Measurements from ENCODE around the gene COL6A2.
"Not testable (repeated sequence)": the region's sequence is repeated elsewhere in the genome, so short reads cannot be mapped to it uniquely, and the experiment has no call there.

The COL6A2 gene

DNA sequence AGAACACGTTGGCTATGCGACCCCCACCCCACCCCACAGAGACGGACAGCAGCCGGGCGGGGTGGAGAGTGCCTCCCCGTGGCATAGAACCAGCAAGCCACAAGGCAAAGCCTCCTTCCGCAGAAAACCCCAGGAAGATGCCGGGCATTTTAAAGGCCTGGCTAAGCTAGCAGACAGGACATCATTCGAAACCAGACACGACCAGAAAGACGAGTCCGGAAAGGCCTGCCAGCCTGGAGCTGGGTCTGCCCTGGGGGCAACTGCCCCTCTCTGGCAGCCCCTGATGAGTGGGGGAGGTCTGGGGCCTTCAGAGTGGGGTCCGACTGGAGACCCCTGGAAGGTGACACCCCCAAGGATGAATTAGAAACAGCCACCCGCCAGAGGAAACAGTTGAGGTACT is 48.9 kb downstream of the COL6A2 start:
- Histone ChIP-seq H3K14ac (ENCODE audit: low read length) (no peak overlapping the region), H3K4me2 (ENCODE audit: low read length) (peak overlapping the region; percentile 42), H2BK5ac (ENCODE audit: low read depth, low read length, poor library complexity) (peak overlapping the region; percentile 66), H2AFZ (ENCODE audit: insufficient read depth, low read length, poor library complexity) (no peak overlapping the region), H3K4ac (ENCODE audit: low read depth, low read length) (no peak overlapping the region), H3K23ac (ENCODE audit: low read length) (no peak overlapping the region), H4K91ac (ENCODE audit: low read depth, low read length) (peak overlapping the region; percentile 78), H3K18ac (ENCODE audit: low read length) (no peak overlapping the region), H3K27me3 (ENCODE audit: insufficient read depth, low read length) (no peaks in the 10 kb centered on the region), H2AK5ac (ENCODE audit: low read length) (no peak overlapping the region), H2BK120ac (ENCODE audit: insufficient read depth, low read length, poor library complexity) (no peak overlapping the region), H3K4me1 (ENCODE audit: control insufficient read depth in 1 of 2, insufficient read depth in 2 of 2, low read length in 2 of 2) (peaks cover 6 to 7% of the 10 kb centered on the region in 2 experiments), H3K79me2 (ENCODE audit: control insufficient read depth, insufficient read depth, low read length, poor library complexity) (no peaks in the 10 kb centered on the region), H3K9ac (ENCODE audit: low read length) (no peak overlapping the region), H3K27ac (ENCODE audit: low read depth, low read length) (peak overlapping the region; percentile 66), H2BK12ac (ENCODE audit: low read length) (no peak overlapping the region), H3K79me1 (ENCODE audit: low read length) (peaks cover 12% of the 10 kb centered on the region), H4K12ac (ENCODE audit: low read depth, low read length) (no peak overlapping the region), H4K8ac (ENCODE audit: low read depth, low read length) (peak overlapping the region; percentile 45), H3K36me3 (ENCODE audit: control insufficient read depth in 1 of 2, insufficient read depth in 2 of 2, low read length in 2 of 2) (no peaks in the 10 kb centered on the region), H3K4me3 (ENCODE audit: low read depth, low read length) (no peak overlapping the region), H3K9me3 (ENCODE audit: insufficient read depth, low read depth, low read length) (no peaks in the 10 kb centered on the region)
- no CpG with 5 or more reads among the region's 14 CpGs for WGBS (ENCODE audit: extremely low coverage, insufficient coverage, insufficient read length)
- DNase-seq = peak in 1 of 2 donors; percentile 23

DNA sequence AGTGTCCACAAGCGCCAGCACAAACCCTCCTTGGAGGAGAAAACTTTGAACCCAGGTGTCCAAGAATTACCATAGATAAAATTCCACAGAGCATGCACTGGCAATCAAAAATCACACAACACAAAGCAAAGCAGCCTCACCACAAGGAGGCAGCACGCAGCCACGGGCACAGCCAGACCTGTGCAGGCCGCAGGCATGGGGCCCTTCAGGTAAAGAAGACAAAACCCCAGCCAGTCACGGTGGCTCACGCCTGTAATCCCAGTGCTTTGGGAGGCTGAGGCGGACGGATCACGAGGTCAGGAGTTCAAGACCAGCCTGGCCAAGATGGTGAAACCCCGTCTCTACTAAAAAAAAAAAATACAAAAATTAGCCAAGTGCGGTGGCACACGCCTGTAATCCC is 49.5 kb downstream of the COL6A2 start:
- no CpG with 5 or more reads among the region's 12 CpGs for WGBS (ENCODE audit: extremely low coverage, insufficient coverage, insufficient read length)
- Histone ChIP-seq H2BK120ac (ENCODE audit: insufficient read depth, low read length, poor library complexity) (peak overlapping the region; percentile 46), H3K27ac (ENCODE audit: low read depth, low read length) (peak overlapping the region; percentile 66)

DNA sequence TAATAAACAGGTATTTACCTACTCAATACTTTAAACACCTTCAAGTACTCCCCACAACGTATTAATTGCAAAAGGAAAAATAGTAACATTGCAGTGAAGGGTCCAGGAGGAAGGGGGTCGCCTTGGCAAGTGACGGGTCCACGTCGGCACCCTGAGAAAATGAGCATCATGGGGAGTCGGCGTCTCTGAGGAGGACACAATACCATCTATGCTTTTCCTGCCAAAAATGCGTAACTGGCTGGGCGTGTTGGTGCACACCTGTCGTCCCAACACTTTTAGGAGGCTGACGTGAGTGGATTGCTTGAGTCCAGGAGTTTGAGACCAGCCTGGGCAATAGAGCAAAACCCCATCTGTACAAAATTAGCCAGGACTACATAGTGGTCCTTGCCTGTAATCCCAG is 50.2 kb downstream of the COL6A2 start:
- Histone ChIP-seq H3K4ac (ENCODE audit: low read depth, low read length) (no peak overlapping the region), H2AK5ac (ENCODE audit: low read length) (no peak overlapping the region), H3K9ac (ENCODE audit: low read length) (no peak overlapping the region), H3K79me1 (ENCODE audit: low read length) (peaks cover 12% of the 10 kb centered on the region), H3K27me3 (ENCODE audit: insufficient read depth, low read length) (no peaks in the 10 kb centered on the region), H3K9me3 (ENCODE audit: insufficient read depth, low read depth, low read length) (no peaks in the 10 kb centered on the region), H2AFZ (ENCODE audit: insufficient read depth, low read length, poor library complexity) (no peak overlapping the region), H3K79me2 (ENCODE audit: control insufficient read depth, insufficient read depth, low read length, poor library complexity) (no peaks in the 10 kb centered on the region), H3K23ac (ENCODE audit: low read length) (no peak overlapping the region), H4K12ac (ENCODE audit: low read depth, low read length) (no peak overlapping the region), H2BK12ac (ENCODE audit: low read length) (no peak overlapping the region), H2BK120ac (ENCODE audit: insufficient read depth, low read length, poor library complexity) (no peak overlapping the region), H3K4me3 (ENCODE audit: low read depth, low read length) (no peak overlapping the region), H3K27ac (ENCODE audit: low read depth, low read length) (no peak overlapping the region), H3K14ac (ENCODE audit: low read length) (no peak overlapping the region), H4K8ac (ENCODE audit: low read depth, low read length) (no peak overlapping the region), H3K4me1 (ENCODE audit: control insufficient read depth in 1 of 2, insufficient read depth in 2 of 2, low read length in 2 of 2) (peaks cover 8 to 9% of the 10 kb centered on the region in 2 experiments), H2BK5ac (ENCODE audit: low read depth, low read length, poor library complexity) (no peak overlapping the region), H3K36me3 (ENCODE audit: control insufficient read depth in 1 of 2, insufficient read depth in 2 of 2, low read length in 2 of 2) (no peaks in the 10 kb centered on the region), H3K18ac (ENCODE audit: low read length) (no peak overlapping the region), H3K4me2 (ENCODE audit: low read length) (no peak overlapping the region), H4K91ac (ENCODE audit: low read depth, low read length) (no peak overlapping the region)
- DNase-seq = no peak
- WGBS (ENCODE audit: extremely low coverage, insufficient coverage, insufficient read length) = no CpG with 5 or more reads among the region's 11 CpGs

More for the DNA sequence above, 49.5 kb downstream of the COL6A2 start:
- not testable (repeated sequence) for H4K8ac ChIP-seq (ENCODE audit: low read depth, low read length); H3K4ac ChIP-seq (ENCODE audit: low read depth, low read length); H2BK5ac ChIP-seq (ENCODE audit: low read depth, low read length, poor library complexity); H2AFZ ChIP-seq (ENCODE audit: insufficient read depth, low read length, poor library complexity); H3K27me3 ChIP-seq (ENCODE audit: insufficient read depth, low read length); H3K14ac ChIP-seq (ENCODE audit: low read length); H3K4me3 ChIP-seq (ENCODE audit: low read depth, low read length); H3K18ac ChIP-seq (ENCODE audit: low read length); H3K9me3 ChIP-seq (ENCODE audit: insufficient read depth, low read depth, low read length); H3K36me3 ChIP-seq (ENCODE audit: control insufficient read depth in 1 of 2, insufficient read depth in 2 of 2, low read length in 2 of 2); H3K23ac ChIP-seq (ENCODE audit: low read length); H3K79me2 ChIP-seq (ENCODE audit: control insufficient read depth, insufficient read depth, low read length, poor library complexity); H2AK5ac ChIP-seq (ENCODE audit: low read length); H3K9ac ChIP-seq (ENCODE audit: low read length); H3K4me1 ChIP-seq (ENCODE audit: control insufficient read depth in 1 of 2, insufficient read depth in 2 of 2, low read length in 2 of 2); H4K91ac ChIP-seq (ENCODE audit: low read depth, low read length)
- Histone ChIP-seq H3K79me1 (ENCODE audit: low read length) (peaks cover 12% of the 10 kb centered on the region), H3K4me2 (ENCODE audit: low read length) (peak overlapping the region; percentile 42), H2BK12ac (ENCODE audit: low read length) (peak overlapping the region; percentile 65), H4K12ac (ENCODE audit: low read depth, low read length) (peak overlapping the region; percentile 25)
- peak; percentile 53 to 60 for DNase-seq

DNA sequence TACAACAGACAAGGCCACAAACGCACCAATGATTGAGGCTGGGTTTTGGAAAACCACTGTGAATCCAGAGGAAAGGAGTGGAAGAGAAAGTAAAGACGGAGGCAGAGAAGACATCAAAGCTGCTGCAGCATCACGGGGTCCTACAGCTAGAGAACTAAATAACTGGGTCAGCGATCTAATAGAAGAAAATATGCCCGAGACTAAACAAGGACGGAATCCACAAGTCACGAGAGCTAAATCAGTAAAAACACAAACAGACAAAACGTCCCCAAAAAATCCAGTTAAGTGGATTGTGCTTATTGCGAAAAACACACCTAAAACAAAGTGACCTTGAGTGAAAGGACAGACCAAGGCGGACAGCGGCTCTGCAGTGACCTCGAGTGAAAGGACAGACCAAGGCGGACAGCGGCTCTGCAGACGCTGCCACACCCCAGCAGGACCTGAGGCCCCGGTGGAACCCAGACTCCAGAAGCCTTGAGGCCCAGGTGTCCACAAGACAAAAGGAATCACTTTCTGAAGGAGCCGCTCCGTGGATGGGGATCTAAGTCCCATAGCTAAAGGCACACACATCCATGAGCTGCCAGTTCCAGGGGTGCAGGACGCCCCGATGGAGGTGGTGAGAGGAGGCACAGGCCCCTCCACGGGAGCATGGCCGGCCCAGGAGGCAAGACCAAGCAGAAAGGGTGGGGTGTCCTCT is 51.4 kb downstream of the COL6A2 start:
- Histone ChIP-seq H3K9ac (ENCODE audit: low read length) (no peak overlapping the region), H3K14ac (ENCODE audit: low read length) (no peak overlapping the region), H3K18ac (ENCODE audit: low read length) (no peak overlapping the region), H3K79me2 (ENCODE audit: control insufficient read depth, insufficient read depth, low read length, poor library complexity) (peaks cover 2% of the 10 kb centered on the region), H2AK5ac (ENCODE audit: low read length) (no peak overlapping the region), H3K4ac (ENCODE audit: low read depth, low read length) (no peak overlapping the region), H3K9me3 (ENCODE audit: insufficient read depth, low read depth, low read length) (no peaks in the 10 kb centered on the region), H4K91ac (ENCODE audit: low read depth, low read length) (no peak overlapping the region), H3K27me3 (ENCODE audit: insufficient read depth, low read length) (no peaks in the 10 kb centered on the region), H3K36me3 (ENCODE audit: control insufficient read depth in 1 of 2, insufficient read depth in 2 of 2, low read length in 2 of 2) (no peaks in the 10 kb centered on the region), H4K8ac (ENCODE audit: low read depth, low read length) (no peak overlapping the region), H3K4me2 (ENCODE audit: low read length) (no peak overlapping the region), H3K23ac (ENCODE audit: low read length) (no peak overlapping the region), H3K79me1 (ENCODE audit: low read length) (peaks cover 12% of the 10 kb centered on the region), H2BK120ac (ENCODE audit: insufficient read depth, low read length, poor library complexity) (no peak overlapping the region), H2AFZ (ENCODE audit: insufficient read depth, low read length, poor library complexity) (no peak overlapping the region), H2BK12ac (ENCODE audit: low read length) (no peak overlapping the region), H2BK5ac (ENCODE audit: low read depth, low read length, poor library complexity) (no peak overlapping the region), H3K4me3 (ENCODE audit: low read depth, low read length) (no peak overlapping the region), H3K27ac (ENCODE audit: low read depth, low read length) (no peak overlapping the region), H3K4me1 (ENCODE audit: control insufficient read depth in 1 of 2, insufficient read depth in 2 of 2, low read length in 2 of 2) (peaks cover 12 to 13% of the 10 kb centered on the region in 2 experiments), H4K12ac (ENCODE audit: low read depth, low read length) (no peak overlapping the region)
- no CpG with 5 or more reads among the region's 22 CpGs for WGBS (ENCODE audit: extremely low coverage, insufficient coverage, insufficient read length)
- DNase-seq = no peak
